ENCODE measurements around the gene PFKL. TPM values are rescaled to one million over a fixed set of nuclear protein-coding genes. Genes with fewer than 3 reads are reported as not detected.

The PFKL gene
- total and polyA plus RNA-seq, 11 donors: 34.0 to 85.1 (median 46.1) TPM

DNA sequence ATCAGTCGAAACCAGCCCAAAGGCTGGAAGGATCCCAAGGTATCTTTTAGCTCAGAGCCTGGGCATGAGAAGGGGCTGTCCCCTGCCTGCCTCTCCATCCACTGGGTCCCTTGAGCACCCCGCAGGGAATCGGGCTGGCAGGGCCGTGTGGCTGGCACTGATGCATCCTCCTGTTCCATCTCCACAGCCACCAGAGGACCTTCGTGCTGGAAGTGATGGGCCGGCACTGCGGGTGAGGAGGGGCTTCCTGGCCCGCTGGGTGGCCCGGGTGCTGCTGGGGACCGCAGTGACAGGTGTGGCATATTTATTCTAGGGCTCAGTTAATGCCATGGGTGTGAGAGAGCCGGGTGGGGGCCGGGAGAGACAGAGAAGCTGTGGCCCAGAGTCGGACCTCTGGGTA lies 13.6 kb downstream of the PFKL start:
- ATAC-seq (no peak), DNase-seq (no peak)
- Histone ChIP-seq H3K9me3 (no peaks in the 10 kb centered on the region), H3K4me1 (no peaks in the 10 kb centered on the region), H3K36me3 (peaks cover 0 to 90% (median 48%) of the 10 kb centered on the region in 9 donors), H3K27me3 (no peaks in the 10 kb centered on the region), H3K4me3 (no peak overlapping the region), H3K27ac (no peak overlapping the region)
- WGBS, 4 donors: 90 to 96% (median 93%) methylated on average over 6 to 13 of the region's 13 CpGs
- TF ChIP-seq, protein P1, sequence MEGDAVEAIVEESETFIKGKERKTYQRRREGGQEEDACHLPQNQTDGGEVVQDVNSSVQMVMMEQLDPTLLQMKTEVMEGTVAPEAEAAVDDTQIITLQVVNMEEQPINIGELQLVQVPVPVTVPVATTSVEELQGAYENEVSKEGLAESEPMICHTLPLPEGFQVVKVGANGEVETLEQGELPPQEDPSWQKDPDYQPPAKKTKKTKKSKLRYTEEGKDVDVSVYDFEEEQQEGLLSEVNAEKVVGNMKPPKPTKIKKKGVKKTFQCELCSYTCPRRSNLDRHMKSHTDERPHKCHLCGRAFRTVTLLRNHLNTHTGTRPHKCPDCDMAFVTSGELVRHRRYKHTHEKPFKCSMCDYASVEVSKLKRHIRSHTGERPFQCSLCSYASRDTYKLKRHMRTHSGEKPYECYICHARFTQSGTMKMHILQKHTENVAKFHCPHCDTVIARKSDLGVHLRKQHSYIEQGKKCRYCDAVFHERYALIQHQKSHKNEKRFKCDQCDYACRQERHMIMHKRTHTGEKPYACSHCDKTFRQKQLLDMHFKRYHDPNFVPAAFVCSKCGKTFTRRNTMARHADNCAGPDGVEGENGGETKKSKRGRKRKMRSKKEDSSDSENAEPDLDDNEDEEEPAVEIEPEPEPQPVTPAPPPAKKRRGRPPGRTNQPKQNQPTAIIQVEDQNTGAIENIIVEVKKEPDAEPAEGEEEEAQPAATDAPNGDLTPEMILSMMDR (IDR thresholded peaks at IDR 0.05): no peak
- no peak for TF ChIP-seq POLR2A (IDR thresholded peaks at IDR 0.05)
- intact Hi-C loops (cut with DNase I): loop anchor here in 2 of 10 donors (10.0 kb wide), 2 partner anchors 61 to 319 kb away; no protein-coding TSS in a partner anchor

DNA sequence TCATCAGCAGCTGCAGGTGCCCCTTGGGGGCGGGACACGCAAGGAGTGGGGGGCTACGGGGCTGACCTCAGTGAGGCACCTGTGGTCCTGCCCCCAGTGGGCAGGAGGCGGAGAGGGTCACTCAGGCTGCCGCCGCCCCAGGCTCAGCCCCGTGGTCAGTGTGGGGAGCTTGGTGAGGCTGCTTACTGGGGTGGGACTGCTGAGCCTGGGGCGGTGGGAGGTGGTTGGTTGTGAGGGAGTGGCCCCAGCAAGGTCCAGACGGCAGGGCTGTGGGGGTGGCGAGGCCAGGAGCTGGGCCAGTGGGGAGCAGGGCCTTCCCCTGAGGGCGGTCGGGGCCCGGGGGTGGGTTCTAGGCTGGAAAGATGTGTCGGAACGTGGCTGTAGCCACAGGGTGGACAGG lies 14.3 kb downstream of the PFKL start:
- no peak for DNase-seq
- no peak overlapping the region for H3K4me3 ChIP-seq
- no peaks in the 10 kb centered on the region for H3K4me1 ChIP-seq
- intact Hi-C loops (cut with DNase I): loop anchor here in 2 of 10 donors (10.0 kb wide), 2 partner anchors 61 to 319 kb away; no protein-coding TSS in a partner anchor
- H3K27ac ChIP-seq: no peak overlapping the region
- peaks cover 0 to 92% (median 52%) of the 10 kb centered on the region in 9 donors for H3K36me3 ChIP-seq
- no peaks in the 10 kb centered on the region for H3K27me3 ChIP-seq
- no peaks in the 10 kb centered on the region for H3K9me3 ChIP-seq
- TF ChIP-seq, protein P1 (IDR thresholded peaks at IDR 0.05): no peak
- TF ChIP-seq POLR2A (IDR thresholded peaks at IDR 0.05): no peak
- WGBS, 4 donors: 89 to 93% (median 91%) methylated on average over 14 to 15 of the region's 15 CpGs
- no peak for ATAC-seq

DNA sequence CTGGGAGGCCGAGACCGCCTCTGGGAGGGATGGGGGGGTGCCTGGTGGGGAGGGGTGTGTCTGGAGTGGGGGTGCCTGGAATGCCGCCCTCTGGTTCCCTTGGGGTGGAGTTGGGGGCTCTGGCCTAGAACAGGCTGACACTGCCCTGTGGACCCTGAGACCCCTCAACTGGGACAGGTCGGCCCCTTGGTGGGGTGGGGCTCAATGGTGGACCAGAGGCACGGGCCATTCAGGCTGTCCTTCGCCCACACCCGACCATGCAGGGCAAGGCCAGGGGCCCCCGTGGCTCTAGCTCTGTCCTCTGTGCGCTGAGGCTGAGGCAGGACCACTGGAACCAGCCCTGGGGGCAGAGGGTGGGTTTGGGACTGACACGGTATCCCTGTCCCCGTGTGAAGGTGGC lies 14.7 kb downstream of the PFKL start:
- 89 to 100% (median 96%) methylated on average over 8 to 11 of the region's 11 CpGs for WGBS, 4 donors
- ATAC-seq (no peak), DNase-seq (no peak)
- peaks cover 0 to 94% (median 56%) of the 10 kb centered on the region in 9 donors for H3K36me3 ChIP-seq
- H3K27me3 ChIP-seq: no peaks in the 10 kb centered on the region
- no peaks in the 10 kb centered on the region for H3K9me3 ChIP-seq
- H3K4me1 ChIP-seq: no peaks in the 10 kb centered on the region
- H3K4me3 ChIP-seq: no peak overlapping the region
- TF ChIP-seq, protein P1 (IDR thresholded peaks at IDR 0.05): no peak
- no peak for TF ChIP-seq POLR2A (IDR thresholded peaks at IDR 0.05)
- intact Hi-C loops (cut with DNase I): loop anchor here in 2 of 10 donors (10.0 kb wide), 2 partner anchors 60 to 320 kb away; no protein-coding TSS in a partner anchor
- no peak overlapping the region for H3K27ac ChIP-seq

DNA sequence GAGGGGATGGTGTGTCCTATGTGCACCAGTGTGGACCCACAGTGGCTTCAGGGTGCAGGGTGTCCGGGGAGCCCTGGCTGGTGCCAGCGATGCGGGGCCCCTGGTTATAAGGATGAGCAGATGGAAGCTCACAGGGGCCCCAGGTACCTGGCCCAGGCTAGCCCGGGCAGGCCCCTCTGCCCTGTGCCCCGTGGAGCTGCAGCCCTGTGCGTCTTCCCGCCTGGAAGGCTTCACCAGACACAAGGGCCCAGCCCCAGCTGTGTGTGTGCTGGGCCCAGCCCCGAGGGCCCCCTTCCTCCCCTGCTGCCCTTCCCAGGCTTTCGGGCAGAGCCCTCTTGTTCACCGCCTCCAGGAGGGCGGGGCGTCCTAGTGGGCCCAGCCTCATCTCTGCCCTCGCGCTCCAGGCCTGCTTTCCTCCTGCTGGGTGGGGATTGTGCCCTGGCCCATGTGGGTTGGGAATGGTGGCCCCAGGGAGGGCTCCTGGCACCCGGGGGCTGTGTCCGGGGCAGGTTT lies 15.9 kb downstream of the PFKL start:
- H3K4me3 ChIP-seq: no peak overlapping the region
- no peak overlapping the region for H3K27ac ChIP-seq
- DNase-seq (no peak), ATAC-seq (no peak)
- no peaks in the 10 kb centered on the region for H3K9me3 ChIP-seq
- intact Hi-C loops (cut with DNase I): loop anchor here in 2 of 10 donors (10.0 kb wide), 2 partner anchors 59 to 321 kb away; no protein-coding TSS in a partner anchor
- WGBS, 4 donors: 88 to 92% (median 90%) methylated on average over 12 to 16 of the region's 16 CpGs
- TF ChIP-seq, protein P1 (IDR thresholded peaks at IDR 0.05): no peak
- no peak for TF ChIP-seq POLR2A (IDR thresholded peaks at IDR 0.05)
- H3K27me3 ChIP-seq: no peaks in the 10 kb centered on the region
- peaks cover 0 to 94% (median 64%) of the 10 kb centered on the region in 9 donors for H3K36me3 ChIP-seq
- H3K4me1 ChIP-seq: no peaks in the 10 kb centered on the region
